Parathyroid adenoma (tissue), 2 donors: Measurements from ENCODE around the gene LEFTY1.
A peak's percentile ranks its signal among the peaks of the same experiment; 100 is the strongest.

Source experiments
- H2AFZ ChIP-seq: fragments of 300-600 bp; sonication (generic); one replicate; pipeline ENCODE4 v1.7.0; 2017; ENCODE audit warnings: antibody characterized with exemption, mild to moderate bottlenecking
- H3K27ac ChIP-seq: fragments of 300-600 bp; sonication (generic); one replicate; pipeline ENCODE4 v1.7.0; 2017
- H3K27me3 ChIP-seq: fragments of 300-600 bp; sonication (generic); one replicate; pipeline ENCODE4 v1.7.0; 2017; ENCODE audit warnings: low read length; ENCODE audit not compliant: control insufficient read depth, insufficient read depth
- H3K36me3 ChIP-seq: fragments of 300-600 bp; sonication (generic); one replicate; pipeline ENCODE4 v1.7.0; 2017; ENCODE audit warnings: low read length; ENCODE audit not compliant: control insufficient read depth, insufficient read depth
- H3K4me1 ChIP-seq: fragments of 300-600 bp; sonication (generic); one replicate; pipeline ENCODE4 v1.7.0; 2017; ENCODE audit warnings: control low read depth
- H3K4me2 ChIP-seq: fragments of 300-600 bp; sonication (generic); one replicate; pipeline ENCODE4 v1.7.0; 2017; ENCODE audit warnings: low read length
- H3K4me3 ChIP-seq: fragments of 300-600 bp; sonication (generic); one replicate; pipeline ENCODE4 v1.7.0; 2017; ENCODE audit warnings: low read depth, low read length
- H3K79me2 ChIP-seq: fragments of 300-600 bp; sonication (generic); one replicate; pipeline ENCODE4 v1.7.0; 2017; ENCODE audit warnings: control low read depth
- H3K9ac ChIP-seq: fragments of 300-600 bp; sonication (generic); one replicate; pipeline ENCODE4 v1.7.0; 2017; ENCODE audit warnings: mild to moderate bottlenecking
- H3K9me3 ChIP-seq: fragments of 300-600 bp; sonication (generic); one replicate; pipeline ENCODE4 v1.7.0; 2017; ENCODE audit warnings: low read length; ENCODE audit not compliant: control insufficient read depth
- TF ChIP-seq, protein P1 (sequence below): fragments of 300-600 bp; sonication (generic); IDR thresholded peaks from one replicate; pipeline ENCODE4 v1.7.0; 2017; ENCODE audit warnings: antibody characterized with exemption, mild to moderate bottlenecking
- donor health status: primary hyperparathyroidism.

The LEFTY1 gene

DNA sequence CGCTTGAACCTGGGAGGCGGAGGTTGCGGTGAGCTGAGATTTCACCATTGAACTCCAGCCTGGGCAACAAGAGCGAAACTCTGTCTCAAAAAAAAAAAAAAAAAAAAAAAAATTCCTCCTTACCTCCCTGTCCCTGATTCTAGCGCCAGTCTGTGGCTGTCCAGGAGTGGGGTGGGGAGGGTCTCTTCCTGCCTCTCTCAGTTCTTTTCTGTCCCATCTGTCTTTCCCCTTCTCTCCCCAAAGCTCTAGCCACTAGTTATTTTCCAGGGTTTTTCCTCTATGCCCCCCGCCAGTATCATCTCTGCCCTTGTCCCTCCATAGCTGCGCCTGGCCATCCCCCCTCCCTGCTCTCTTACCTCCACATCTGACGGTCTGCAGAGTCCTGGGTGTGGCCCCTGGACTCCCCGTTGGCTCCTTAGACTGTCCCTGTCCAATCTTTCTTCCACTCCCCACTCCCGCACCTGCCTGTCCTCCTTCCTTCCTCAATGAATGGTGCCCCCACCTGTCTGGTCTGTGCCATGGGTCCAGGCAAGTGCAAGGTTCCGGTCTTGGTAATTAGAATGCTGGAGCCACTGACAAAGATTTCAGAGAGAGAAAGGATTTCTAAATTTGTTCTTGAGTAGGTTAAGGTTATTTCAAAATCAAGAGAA, 5.2 kb downstream of the LEFTY1 start:
- Histone ChIP-seq H3K79me2 (no peaks in the 10 kb centered on the region), H3K27ac (no peak overlapping the region), H3K9ac (no peak overlapping the region), H3K9me3 (no peaks in the 10 kb centered on the region), H3K4me2 (peak overlapping the region; percentile 99), H3K4me1 (peaks cover 5% of the 10 kb centered on the region), H3K4me3 (no peak overlapping the region), H2AFZ (no peak overlapping the region), H3K27me3 (no peaks in the 10 kb centered on the region), H3K36me3 (no peaks in the 10 kb centered on the region)
- TF ChIP-seq, protein P1, sequence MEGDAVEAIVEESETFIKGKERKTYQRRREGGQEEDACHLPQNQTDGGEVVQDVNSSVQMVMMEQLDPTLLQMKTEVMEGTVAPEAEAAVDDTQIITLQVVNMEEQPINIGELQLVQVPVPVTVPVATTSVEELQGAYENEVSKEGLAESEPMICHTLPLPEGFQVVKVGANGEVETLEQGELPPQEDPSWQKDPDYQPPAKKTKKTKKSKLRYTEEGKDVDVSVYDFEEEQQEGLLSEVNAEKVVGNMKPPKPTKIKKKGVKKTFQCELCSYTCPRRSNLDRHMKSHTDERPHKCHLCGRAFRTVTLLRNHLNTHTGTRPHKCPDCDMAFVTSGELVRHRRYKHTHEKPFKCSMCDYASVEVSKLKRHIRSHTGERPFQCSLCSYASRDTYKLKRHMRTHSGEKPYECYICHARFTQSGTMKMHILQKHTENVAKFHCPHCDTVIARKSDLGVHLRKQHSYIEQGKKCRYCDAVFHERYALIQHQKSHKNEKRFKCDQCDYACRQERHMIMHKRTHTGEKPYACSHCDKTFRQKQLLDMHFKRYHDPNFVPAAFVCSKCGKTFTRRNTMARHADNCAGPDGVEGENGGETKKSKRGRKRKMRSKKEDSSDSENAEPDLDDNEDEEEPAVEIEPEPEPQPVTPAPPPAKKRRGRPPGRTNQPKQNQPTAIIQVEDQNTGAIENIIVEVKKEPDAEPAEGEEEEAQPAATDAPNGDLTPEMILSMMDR: no peak

DNA sequence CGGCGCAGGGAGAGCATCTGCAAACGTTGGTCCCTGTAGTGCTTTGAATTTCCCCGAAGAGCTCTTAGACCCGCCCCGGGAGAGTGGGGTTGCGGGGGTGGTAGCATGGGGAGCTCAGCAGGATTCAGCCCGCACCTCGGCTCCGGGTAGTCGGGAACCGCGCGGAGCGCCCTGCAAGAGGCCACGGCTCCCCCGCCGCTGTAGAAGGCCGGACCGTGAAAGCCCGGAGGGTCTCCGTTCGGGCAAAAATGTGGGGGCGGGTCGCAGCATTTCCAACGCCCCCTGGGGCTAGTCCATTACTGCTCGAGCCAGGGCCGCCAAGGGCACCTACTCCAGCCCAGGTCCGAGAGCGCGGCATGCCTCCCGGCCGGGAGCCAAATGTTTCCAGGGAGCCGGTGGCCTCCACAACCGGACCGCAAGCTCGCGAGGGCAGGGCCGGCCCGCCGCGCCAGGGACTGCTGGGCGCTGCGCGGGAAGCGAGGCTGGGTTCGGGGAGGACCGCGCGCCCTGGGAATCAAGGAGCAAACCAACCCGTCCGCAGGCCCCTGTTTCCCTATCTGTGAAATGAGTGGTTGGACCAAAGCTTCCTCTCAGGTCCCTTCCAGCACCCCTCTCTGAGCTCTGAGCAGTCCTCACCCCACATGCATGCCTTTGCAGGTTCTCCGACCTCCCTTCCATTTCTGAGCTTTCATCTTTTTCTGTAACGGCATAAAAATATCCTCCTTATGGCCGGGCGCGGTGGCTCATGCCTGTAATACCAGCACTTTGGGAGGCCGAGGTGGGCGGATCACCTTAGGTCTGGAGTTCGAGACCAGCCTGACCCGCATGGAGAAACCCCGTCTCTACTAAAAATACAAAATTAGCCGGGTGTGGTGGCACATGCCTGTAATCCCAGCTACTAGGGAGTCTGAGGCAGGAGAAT, 6.0 kb downstream of the LEFTY1 start:
- no peaks in the 10 kb centered on the region for H3K27me3 ChIP-seq
- H3K4me3 ChIP-seq: peak overlapping the region; percentile 98
- H3K79me2 ChIP-seq: no peaks in the 10 kb centered on the region
- peaks cover 5% of the 10 kb centered on the region for H3K4me1 ChIP-seq
- no peaks in the 10 kb centered on the region for H3K9me3 ChIP-seq
- peak overlapping the region; percentile 85 for H2AFZ ChIP-seq
- no peaks in the 10 kb centered on the region for H3K36me3 ChIP-seq
- H3K4me2 ChIP-seq: peak overlapping the region; percentile 99
- no peak overlapping the region for H3K27ac ChIP-seq
- TF ChIP-seq, protein P1: no peak
- no peak overlapping the region for H3K9ac ChIP-seq

DNA sequence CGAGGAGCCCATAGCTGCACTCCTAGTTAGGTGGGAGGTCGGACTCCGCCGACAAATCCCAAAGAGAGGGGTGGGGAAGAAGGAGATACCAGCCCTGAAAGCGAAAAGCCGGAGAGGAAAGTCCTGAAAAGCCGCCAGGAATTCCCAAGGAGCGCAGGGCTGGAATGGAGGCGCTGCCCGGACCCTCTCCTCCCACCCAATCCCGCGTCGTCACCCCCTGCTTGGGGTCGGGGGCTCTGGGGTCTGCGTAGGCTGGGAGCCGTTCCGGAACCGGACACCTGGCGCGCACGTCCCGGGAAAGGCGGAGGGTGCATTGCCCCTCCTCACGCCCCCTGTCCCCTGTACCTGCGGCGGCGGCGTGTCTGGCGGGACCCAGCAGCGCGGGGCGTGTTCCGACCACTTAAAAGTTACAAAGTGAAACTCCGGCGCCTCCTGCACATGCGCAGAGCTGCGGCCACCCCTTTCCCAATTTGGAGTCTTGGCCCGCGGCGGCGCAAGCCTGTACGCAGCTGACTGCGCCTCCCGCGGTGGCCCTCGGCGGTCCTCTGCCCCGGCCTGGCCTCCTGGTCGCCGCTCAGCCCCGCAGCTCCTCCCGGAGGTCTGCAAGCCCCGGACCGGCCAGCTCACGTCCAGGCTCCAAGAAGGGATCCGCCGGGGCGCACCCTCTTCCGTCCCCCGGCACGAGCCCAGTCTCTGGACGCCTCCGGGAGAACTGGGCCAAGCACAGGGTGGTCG, 6.8 kb downstream of the LEFTY1 start, which contains the start of gene TMEM63A:
Gene TMEM63A, minus strand, starts transcription at position 422 of the 735 bp plus-strand sequence. CDS start 4,800 bp downstream, outside the sequence.
- Histone ChIP-seq H3K79me2 (no peaks in the 10 kb centered on the region), H3K9me3 (no peaks in the 10 kb centered on the region), H3K36me3 (no peaks in the 10 kb centered on the region), H3K4me2 (peak within 1 kb of the TSS; percentile 99), H3K4me3 (peak within 1 kb of the TSS; percentile 98), H3K9ac (no peak within 1 kb of the TSS), H2AFZ (peak within 1 kb of the TSS; percentile 85), H3K27me3 (no peaks in the 10 kb centered on the region), H3K27ac (peak within 1 kb of the TSS; percentile 67), H3K4me1 (peaks cover 5% of the 10 kb centered on the region)
- TF ChIP-seq, protein P1: peak; percentile 12

DNA sequence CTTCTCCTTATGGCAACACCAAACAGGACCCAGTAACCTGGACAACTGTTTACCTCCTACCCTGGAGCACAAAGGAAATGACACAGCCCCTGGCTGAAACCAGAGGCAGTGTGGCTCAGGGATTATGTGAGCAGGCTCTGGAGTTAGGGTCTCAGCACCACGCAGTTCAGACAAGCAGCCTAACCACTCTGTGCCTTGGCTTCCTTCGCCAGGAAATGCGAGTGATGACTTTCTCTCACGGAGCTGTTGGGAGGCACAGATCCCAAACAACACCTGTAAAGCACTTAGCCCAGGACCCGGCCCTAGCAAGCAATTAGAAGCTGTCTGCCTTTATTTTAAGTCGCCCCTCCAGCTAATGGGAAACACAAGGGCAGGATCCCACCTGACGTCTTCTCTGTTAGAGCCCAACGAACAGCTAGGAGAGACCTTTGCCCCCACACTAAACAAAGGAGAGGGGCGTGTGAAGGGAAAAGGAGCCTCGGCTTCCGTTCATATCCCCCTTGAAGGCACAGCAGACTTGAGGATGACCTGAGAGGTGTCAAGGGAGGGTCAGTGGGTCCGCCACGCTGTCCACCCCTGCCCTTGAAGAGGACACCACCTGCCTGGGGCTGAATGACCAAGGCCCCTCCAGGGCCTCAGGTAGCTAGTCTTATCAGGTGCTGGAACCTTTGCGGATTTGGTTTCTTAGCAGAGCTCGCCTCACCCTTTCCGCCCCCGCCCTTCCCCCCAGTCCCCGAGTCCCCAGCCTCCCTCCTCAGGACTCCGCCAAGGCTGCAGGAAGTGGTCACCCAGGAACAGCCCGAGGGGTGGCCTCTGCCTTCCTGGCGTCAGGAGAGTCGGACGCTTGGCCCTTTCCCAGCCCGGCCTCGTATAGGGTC, 7.6 kb downstream of the LEFTY1 start:
- H3K4me2 ChIP-seq: peak overlapping the region; percentile 99
- no peaks in the 10 kb centered on the region for H3K36me3 ChIP-seq
- no peaks in the 10 kb centered on the region for H3K9me3 ChIP-seq
- H3K79me2 ChIP-seq: no peaks in the 10 kb centered on the region
- peaks cover 5% of the 10 kb centered on the region for H3K4me1 ChIP-seq
- TF ChIP-seq, protein P1: no peak
- peak overlapping the region; percentile 85 for H2AFZ ChIP-seq
- H3K27me3 ChIP-seq: no peaks in the 10 kb centered on the region
- H3K9ac ChIP-seq: no peak overlapping the region
- peak overlapping the region; percentile 98 for H3K4me3 ChIP-seq
- peak overlapping the region; percentile 67 for H3K27ac ChIP-seq
